Measurements from ENCODE around the gene SNX30.

The SNX30 gene

GRCh38 chr9:112789891-112790774 lies 39.6 kb downstream of the SNX30 start:
- ChIA-PET CTCF (interaction anchor here (0.6 to 1.2 kb wide), 2 partner anchors 21 to 40 kb away, joined by 3 to 4 read pairs; no protein-coding TSS in a partner anchor), POLR2A (no interaction called here)
- DNase-seq (ENCODE audit: extremely low spot score) = no peak
- TF ChIP-seq PKNOX1 (IDR thresholded peaks at IDR 0.05) = no peak
- TF ChIP-seq ZNF384 (IDR thresholded peaks at IDR 0.05) = no peak
- no peak for TF ChIP-seq FOXA1 (IDR thresholded peaks at IDR 0.05)
- no peak for TF ChIP-seq FOXM1 (IDR thresholded peaks at IDR 0.05; ENCODE audit: borderline replicate concordance)
- TF ChIP-seq SP1 (IDR thresholded peaks at IDR 0.05) = no peak
- no peak for TF ChIP-seq HDGF (IDR thresholded peaks at IDR 0.05; ENCODE audit: borderline replicate concordance)
- no peak for TF ChIP-seq FOXK2 (IDR thresholded peaks at IDR 0.05)
- TF ChIP-seq ARNT (IDR thresholded peaks at IDR 0.05) = no peak

GRCh38 chr9:112792670-112793069 lies 42.1 kb downstream of the SNX30 start:
- no peak for DNase-seq (ENCODE audit: extremely low spot score)
- ChIA-PET POLR2A (interaction anchor here (1.0 to 1.1 kb wide), 2 partner anchors 9 to 306 kb away, joined by 3 read pairs; partner anchors contain the start of gene KIAA1958), CTCF (interaction anchor here (0.9 to 1.1 kb wide), 4 partner anchors 8 to 349 kb away, joined by 3 to 7 read pairs (median 5); no protein-coding TSS in a partner anchor)
- TF ChIP-seq SP1 (IDR thresholded peaks at IDR 0.05) = no peak
- no peak for TF ChIP-seq NFRKB (IDR thresholded peaks at IDR 0.05)
- TF ChIP-seq TARDBP (IDR thresholded peaks at IDR 0.05) = no peak
- no peak for TF ChIP-seq PKNOX1 (IDR thresholded peaks at IDR 0.05)
- TF ChIP-seq BHLHE40 (IDR thresholded peaks at IDR 0.05; ENCODE audit: borderline replicate concordance) = no peak
- TF ChIP-seq ZNF384 (IDR thresholded peaks at IDR 0.05) = no peak
- TF ChIP-seq ELF4 (IDR thresholded peaks at IDR 0.05) = no peak
- no peak for TF ChIP-seq CTBP1 (IDR thresholded peaks at IDR 0.05; ENCODE audit: borderline replicate concordance)
- no peak for TF ChIP-seq LEF1 (IDR thresholded peaks at IDR 0.05; ENCODE audit: borderline replicate concordance)
- TF ChIP-seq SUZ12 (IDR thresholded peaks at IDR 0.05) = no peak
- TF ChIP-seq L3MBTL2 (conservative IDR thresholded peaks at IDR 0.05) = no peak
- TF ChIP-seq ARNT (IDR thresholded peaks at IDR 0.05) = no peak
- no peak for TF ChIP-seq FOXM1 (IDR thresholded peaks at IDR 0.05; ENCODE audit: borderline replicate concordance)
- TF ChIP-seq FOXA1 (IDR thresholded peaks at IDR 0.05) = no peak
- TF ChIP-seq HDGF (IDR thresholded peaks at IDR 0.05; ENCODE audit: borderline replicate concordance) = no peak
- TF ChIP-seq FOXK2 (IDR thresholded peaks at IDR 0.05) = no peak

- CTCF ChIA-PET = interaction anchor here (0.7 to 1.1 kb wide), 6 partner anchors 9 to 349 kb away, joined by 3 to 7 read pairs (median 4); no protein-coding TSS in a partner anchor
- POLR2A ChIA-PET = interaction anchor here (0.6 to 1.1 kb wide), 3 partner anchors 10 to 307 kb away, joined by 3 read pairs; partner anchors contain the start of genes INIP and KIAA1958
- TF ChIP-seq SP1 (IDR thresholded peaks at IDR 0.05) (no peak), BHLHE40 (IDR thresholded peaks at IDR 0.05; ENCODE audit: borderline replicate concordance) (no peak), FOXA1 (IDR thresholded peaks at IDR 0.05) (no peak), NFRKB (IDR thresholded peaks at IDR 0.05) (no peak), LEF1 (IDR thresholded peaks at IDR 0.05; ENCODE audit: borderline replicate concordance) (no peak), ZNF384 (IDR thresholded peaks at IDR 0.05) (no peak), FOXK2 (IDR thresholded peaks at IDR 0.05) (no peak), TARDBP (IDR thresholded peaks at IDR 0.05) (no peak), SUZ12 (IDR thresholded peaks at IDR 0.05) (no peak), L3MBTL2 (conservative IDR thresholded peaks at IDR 0.05) (no peak), ELF4 (IDR thresholded peaks at IDR 0.05) (no peak), FOXM1 (IDR thresholded peaks at IDR 0.05; ENCODE audit: borderline replicate concordance) (no peak), ARNT (IDR thresholded peaks at IDR 0.05) (no peak), CTBP1 (IDR thresholded peaks at IDR 0.05; ENCODE audit: borderline replicate concordance) (no peak), PKNOX1 (IDR thresholded peaks at IDR 0.05) (no peak), HDGF (IDR thresholded peaks at IDR 0.05; ENCODE audit: borderline replicate concordance) (no peak)
- DNase-seq (ENCODE audit: extremely low spot score) = peak; percentile 66
Observed at GRCh38 chr9:112793213-112793810, 42.8 kb downstream of the SNX30 start.

GRCh38 chr9:112794731-112795130 lies 44.2 kb downstream of the SNX30 start:
- DNase-seq (ENCODE audit: extremely low spot score) = no peak
- POLR2A ChIA-PET = no interaction called here
- no peak for TF ChIP-seq NFRKB (IDR thresholded peaks at IDR 0.05)
- no peak for TF ChIP-seq FOXK2 (IDR thresholded peaks at IDR 0.05)
- no peak for TF ChIP-seq L3MBTL2 (conservative IDR thresholded peaks at IDR 0.05)
- CTCF ChIA-PET = interaction anchor here (0.8 kb wide), 1 partner anchor 161 kb away, joined by 5 read pairs; no protein-coding TSS in a partner anchor

GRCh38 chr9:112795921-112796320 lies 45.4 kb downstream of the SNX30 start:
- DNase-seq (ENCODE audit: extremely low spot score) = no peak
- TF ChIP-seq PKNOX1 (IDR thresholded peaks at IDR 0.05) (no peak), FOXM1 (IDR thresholded peaks at IDR 0.05; ENCODE audit: borderline replicate concordance) (no peak), CTBP1 (IDR thresholded peaks at IDR 0.05; ENCODE audit: borderline replicate concordance) (no peak), NFRKB (IDR thresholded peaks at IDR 0.05) (no peak), ARNT (IDR thresholded peaks at IDR 0.05) (no peak), LEF1 (IDR thresholded peaks at IDR 0.05; ENCODE audit: borderline replicate concordance) (no peak), FOXK2 (IDR thresholded peaks at IDR 0.05) (no peak), HDGF (IDR thresholded peaks at IDR 0.05; ENCODE audit: borderline replicate concordance) (no peak)
- POLR2A ChIA-PET = no interaction called here
- CTCF ChIA-PET = no interaction called here

Data from HEK293T (cell line).